Medulla oblongata (tissue), 1 donor: ENCODE measurements around the gene BFSP1.

Source experiments
- DNase-seq: peaks from one replicate; pipeline ENCODE4 v3.0.0-alpha.2; 2015; ENCODE audit errors: extremely low spot score

BFSP1 gene

DNA sequence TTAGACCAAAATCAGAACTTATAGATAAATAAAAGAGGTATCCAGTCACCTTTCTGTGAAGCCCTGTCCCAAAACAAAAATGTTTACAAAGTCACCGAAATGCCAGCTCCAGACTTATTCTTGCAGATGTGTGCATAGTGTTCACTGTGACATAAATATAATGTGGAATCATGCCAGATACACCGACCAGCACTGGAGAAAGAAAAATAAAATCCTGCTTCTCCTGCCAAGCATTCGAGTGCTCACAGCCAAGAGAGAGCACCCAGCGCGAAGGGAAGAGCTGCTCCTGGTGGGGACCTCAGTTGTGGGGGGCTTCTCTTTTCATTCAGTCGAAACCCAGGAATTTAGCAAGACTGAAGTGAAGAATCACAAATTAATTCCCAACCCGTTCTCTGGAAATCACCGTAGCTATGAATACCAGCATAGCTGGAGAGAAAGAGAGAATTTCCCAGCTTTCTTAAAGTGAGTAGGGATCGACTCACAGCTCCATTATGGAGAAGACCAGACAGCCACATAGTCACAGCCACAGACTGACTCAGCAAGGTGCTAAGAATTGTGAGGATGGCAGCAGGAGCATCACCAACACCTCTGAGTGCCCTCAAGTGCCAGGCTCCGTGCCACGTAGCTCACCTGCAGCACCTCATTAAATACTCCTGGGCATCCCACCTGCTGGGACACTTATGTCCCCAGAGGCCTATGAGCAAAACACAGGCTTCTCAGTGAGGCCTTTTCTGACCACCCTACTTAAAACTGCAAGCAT is 33.2 kb downstream of the BFSP1 start:
- DNase-seq, result no peak

DNA sequence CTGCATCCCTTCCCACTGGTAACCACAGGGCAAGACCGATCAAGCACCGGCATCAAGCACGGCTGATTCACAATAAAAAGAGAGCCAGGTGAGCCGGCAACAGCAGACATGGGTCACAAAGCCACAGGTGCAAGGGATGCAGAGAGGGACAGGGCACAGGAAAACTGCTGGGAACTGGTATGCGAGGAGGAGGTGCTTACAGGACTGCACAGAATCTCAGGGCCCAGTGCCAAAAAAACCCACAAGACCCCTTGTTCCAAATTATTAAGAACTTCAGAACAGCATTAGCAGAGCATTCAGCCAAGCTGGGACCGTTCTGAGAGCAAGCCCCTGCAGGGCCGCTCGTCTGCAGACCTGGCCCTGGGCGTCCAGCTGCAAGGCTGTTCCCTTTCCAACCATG is 35.4 kb downstream of the BFSP1 start:
- no peak for DNase-seq

DNA sequence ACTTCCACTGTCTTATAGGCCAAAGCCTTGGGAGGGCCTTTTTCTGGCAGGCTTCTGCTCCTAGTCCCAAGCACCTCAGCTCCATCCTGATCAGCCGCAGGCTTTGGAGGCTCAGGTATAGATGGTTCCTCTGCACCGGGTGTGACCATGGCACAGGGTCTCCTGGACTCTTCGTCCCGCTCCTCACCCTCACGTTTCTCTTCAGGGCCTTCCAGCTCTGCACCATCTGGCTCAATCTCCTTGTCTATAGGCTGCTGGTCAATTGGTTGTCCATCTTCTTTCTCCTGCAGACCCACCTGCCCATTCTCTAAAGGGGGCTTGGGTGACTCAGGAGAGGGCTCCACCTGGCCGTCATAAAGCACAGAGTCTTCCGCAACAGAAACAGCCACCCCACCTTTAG is 37.0 kb downstream of the BFSP1 start:
- no peak for DNase-seq

DNA sequence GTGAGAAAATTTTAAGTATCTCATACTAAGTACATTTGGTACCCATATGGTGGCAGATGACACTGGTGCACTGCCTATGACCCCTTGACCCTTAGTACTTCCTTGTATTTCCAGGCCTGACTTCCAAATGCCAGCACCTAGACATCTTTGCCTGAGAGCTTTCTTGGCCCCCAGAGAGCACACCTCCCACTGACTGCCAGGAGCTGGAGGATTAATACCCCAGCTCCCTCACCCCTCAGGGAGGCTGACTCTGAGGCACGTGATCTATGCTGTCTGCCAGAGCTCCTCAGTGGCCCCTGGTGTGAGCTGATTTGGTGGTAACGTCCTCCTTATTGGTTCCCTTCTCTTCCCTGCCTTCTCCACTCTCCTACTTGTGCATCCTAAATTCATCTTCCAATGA is 38.0 kb downstream of the BFSP1 start:
- DNase-seq, result no peak

DNA sequence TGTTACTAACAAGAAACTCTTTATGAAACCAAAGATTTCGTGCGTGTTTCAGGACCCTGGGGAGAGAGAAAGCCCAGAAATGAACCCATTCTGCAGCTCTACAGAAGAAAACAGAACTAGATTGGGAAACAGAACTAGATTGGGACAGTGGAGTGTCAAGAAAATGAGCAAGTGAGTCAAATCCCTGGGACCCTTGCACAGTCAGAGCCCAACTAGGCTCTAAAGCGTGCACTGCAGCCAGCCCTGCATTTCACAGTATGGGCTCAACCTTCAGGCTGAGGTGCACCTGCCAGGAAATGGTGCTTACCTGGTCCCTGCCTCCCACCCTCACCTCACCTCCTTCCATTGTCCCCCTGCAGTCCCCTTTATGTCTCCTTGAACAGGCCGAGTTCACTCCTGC is 39.7 kb downstream of the BFSP1 start:
- DNase-seq, result no peak

DNA sequence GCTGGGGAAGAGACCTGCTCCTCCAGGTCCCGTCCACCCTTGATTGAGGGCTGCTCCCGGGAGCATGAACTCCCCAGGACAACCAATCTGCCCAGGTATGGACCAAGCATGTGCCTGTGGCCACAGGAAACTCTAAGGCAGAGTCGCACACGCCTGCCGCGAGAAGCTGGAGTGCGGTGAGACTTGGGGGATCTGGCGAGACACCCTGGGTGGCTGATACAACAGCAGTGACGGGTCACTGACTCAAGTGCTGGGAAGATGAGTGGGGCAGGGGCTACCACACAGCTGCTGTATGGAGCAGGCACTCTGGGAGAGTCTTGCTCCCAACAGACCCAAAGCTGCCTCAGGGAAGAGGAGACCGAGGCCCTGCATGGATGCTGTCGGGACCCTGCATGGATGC is 40.1 kb downstream of the BFSP1 start:
- DNase-seq, result no peak

DNA sequence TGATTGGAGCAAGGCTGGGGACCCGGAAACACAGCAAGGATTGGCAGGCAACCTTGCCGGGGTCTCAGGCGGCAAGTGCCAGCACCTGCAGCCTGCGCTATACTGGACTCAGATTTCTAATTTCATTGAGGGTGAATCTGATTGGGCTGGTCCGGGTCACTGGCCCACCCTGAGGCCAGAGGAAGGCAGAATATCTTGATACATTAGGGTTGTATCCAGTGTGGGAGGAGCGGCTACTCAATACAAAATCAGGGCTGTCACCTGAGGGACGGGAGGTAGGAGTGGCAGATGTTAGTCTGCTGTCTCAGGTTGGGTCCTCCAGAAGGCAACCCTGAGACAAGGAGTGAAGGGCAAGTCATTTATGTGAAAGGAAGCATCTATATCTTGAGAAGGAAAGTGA is 40.7 kb downstream of the BFSP1 start:
- no peak for DNase-seq

DNA sequence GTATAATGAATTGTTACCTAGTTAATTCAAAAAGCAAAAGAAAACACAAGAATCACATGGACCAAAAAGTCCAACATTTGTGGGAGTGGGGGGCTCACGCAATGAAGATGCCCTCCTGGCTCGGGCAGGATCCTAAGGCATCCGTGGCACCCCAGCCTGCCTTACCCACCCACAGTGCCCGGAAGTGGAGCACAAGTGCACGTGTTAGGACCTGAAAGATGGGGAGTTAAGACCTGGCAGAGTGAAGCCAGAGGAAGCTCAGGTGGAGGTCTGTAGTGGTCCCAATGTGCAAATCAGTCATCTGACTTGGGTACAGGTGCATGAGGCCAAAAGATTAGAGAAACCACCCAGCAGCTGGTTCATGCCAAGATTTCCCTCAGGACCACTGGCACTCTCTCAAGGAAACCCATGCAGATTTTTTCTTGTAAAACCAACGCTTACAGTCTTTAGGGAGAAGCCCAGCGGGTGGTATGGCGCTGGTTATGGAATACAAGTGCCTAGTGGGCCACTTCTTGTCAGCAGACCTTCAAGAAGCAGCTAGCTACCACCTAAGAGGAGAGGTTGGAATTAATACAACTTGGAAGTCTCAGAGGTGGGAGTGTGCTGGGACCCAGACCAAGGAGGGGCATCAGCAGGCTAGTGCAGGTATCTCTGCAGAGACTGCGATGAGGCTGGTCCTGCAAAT is 42.1 kb downstream of the BFSP1 start:
- no peak for DNase-seq

DNA sequence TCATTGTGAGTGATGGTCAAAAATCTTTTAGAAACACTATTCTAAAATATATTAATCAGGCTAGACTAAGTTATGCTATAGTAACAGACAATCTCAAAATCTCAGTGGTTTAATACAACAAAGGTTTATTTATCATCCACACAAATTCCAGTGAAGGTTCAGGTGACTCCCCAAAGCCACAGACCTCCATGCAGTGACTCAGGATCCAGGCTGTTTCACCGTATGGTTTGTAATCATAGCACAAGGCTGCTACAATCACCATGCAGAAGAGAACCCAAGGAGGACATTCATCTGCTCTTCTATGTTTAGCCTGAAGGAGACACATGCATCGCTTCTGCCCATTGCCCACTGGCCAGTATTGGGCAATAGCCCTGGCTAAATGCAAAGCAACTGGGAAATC is 46.2 kb downstream of the BFSP1 start:
- no peak for DNase-seq

DNA sequence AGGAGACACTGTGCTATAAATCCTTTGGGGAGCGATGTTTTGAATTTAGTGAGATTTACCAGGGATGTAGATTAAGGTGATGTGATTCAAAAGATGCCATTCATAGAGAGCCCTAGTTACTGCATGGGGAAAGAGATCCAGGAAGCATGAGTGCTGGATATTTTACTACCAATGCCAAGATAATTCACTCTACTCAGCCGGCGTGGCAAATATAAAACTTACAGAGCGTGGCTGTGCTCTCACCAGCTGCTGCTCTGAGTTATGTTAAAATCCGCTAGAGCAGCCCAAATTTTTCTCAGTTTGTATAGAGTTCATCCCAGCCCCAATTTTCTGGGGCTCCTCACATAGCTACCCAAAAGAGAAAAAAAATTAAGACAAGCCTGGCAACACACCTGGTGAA is 48.6 kb downstream of the BFSP1 start:
- no peak for DNase-seq

DNA sequence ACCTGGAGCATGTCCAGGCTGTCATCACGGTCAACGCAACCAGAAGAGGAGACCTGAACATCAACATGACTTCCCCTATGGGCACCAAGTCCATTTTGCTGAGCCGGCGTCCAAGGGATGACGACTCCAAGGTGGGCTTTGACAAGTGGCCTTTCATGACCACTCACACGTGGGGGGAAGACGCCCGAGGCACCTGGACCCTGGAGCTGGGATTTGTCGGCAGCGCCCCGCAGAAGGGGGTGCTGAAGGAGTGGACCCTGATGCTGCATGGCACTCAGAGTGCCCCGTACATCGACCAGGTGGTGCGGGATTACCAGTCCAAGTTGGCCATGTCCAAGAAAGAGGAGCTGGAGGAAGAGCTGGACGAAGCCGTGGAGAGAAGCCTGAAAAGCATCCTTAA is 49.5 kb downstream of the BFSP1 start:
- no peak for DNase-seq

DNA sequence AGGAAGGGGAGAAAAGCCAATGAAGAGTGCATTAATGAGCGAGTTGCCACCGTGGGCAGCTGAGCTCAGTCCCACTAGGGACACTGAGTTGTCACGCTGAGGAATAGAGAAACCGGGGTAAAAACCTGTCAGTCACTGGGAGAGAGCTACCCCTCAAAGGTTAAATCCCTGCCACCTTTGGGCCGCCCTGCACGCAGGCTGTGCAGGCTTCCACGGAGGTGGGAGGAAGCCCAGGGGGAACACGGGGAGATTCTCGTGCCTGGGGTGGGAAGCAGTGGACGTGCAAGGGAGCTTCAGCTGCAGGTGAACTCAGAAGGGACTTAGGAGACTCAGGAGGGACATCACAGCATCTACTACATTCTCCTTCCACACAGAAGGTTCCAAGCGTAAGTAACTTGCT is 50.5 kb downstream of the BFSP1 start:
- no peak for DNase-seq

DNA sequence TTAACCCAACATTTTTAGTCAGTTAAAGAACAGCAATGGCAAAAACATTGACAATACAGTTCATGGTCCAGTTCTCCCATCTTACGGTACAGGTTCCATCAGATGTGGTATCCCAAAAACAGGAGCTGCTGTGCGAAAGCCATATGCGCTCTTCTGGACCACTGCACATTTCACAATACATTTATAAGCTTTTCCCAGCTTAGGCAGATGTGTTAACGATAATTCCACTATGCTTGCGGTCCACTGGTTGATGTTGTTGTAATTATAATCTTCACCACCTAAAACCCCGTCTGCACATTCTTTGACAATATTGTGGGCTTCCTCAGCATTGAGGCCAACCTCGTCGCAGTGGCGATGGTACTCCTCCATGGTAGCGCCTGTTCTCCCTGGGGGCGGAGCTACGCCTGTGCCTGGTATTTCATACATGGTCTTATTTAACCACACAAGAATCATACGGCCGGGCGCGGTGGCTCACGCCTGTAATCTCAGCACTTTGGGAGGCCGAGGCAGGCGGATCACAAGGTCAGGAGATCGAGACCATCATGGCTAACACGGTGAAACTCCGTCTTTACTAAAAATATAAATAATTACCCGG is 52.0 kb downstream of the BFSP1 start:
- DNase-seq, result no peak

DNA sequence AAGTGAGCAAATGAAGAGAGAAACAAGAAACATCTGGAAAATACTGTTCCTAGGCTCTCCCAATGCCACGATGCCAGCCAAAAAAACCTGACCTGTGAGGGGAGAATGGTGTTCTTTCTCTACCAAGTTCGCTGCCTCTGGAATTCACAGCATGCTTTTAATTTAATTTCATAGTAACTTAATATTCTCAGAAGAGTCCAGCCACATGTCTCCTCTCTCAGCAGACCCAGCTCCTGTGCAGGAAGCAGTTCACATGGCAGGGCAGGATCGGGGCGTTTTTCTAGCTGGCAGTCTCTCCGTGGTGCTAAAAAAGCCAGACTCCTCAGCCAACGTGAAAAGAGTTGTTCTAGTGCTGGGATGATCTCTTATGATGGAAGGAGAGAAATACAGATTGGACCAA is 57.5 kb downstream of the BFSP1 start:
- no peak for DNase-seq

DNA sequence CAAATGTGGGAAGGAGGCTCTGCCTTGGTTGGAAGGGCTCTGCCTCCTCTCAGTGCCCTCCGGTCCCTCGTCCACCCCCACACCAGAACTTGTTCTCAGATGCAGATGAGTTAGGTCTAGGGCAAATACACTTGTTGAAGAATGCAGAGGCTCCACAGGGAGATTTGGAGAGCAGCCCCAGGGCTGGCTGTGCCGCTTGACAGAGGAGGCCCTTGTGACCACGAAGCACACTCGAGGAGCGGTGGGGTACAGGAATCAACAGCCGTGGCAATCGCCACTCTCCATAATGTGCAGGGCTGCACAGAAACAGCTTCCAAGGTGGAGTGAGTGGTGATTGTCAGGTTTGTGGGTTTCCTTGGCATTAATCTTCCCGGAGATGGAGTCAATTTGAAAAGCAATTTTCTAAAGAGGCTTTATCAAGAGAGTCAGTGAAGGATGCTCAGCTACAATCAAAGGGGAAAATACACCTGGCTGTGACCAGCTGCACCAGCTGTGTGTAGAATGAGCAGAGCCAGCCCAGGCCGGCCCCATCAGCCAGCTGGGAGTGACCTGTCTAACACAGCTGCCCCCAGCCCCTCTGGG is 59.5 kb downstream of the BFSP1 start:
- DNase-seq, result no peak

DNA sequence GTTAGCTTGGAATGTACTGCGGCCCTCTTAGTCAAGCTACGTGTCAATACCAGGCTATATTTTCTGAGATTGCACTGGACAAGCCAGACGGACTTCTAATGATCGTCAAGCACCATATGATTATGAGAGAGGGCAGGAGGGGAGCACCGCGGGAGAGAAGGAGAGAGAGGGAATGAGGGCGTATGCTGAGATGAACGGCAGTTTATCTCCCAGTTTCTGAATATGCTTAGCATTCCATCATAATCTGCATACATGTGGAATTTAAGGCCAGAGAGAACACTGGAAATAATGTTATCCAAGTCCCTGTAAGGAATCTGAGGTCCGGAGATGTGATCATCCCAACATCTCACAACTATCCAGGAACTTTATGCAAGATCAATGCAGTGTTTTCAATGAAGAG is 60.2 kb downstream of the BFSP1 start:
- DNase-seq, result no peak

DNA sequence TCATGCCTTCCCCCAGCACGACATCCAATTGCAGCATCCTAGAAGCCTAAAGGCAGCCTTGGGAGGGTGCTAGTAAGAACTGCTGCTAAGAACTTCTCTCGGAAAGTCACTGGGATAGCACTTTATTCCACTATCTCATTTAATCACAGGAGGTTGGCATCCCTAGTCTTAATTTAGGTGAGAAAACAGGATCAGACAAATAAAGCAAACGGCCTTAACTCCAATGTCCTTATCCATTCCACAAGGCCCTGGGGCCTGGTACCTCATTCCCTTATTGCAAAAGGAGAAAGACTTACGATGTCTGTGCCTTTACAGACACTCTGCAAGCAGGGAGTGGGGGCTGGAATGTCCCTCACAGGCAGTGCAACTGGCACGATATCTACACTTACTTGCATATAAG is 60.7 kb downstream of the BFSP1 start:
- no peak for DNase-seq

DNA sequence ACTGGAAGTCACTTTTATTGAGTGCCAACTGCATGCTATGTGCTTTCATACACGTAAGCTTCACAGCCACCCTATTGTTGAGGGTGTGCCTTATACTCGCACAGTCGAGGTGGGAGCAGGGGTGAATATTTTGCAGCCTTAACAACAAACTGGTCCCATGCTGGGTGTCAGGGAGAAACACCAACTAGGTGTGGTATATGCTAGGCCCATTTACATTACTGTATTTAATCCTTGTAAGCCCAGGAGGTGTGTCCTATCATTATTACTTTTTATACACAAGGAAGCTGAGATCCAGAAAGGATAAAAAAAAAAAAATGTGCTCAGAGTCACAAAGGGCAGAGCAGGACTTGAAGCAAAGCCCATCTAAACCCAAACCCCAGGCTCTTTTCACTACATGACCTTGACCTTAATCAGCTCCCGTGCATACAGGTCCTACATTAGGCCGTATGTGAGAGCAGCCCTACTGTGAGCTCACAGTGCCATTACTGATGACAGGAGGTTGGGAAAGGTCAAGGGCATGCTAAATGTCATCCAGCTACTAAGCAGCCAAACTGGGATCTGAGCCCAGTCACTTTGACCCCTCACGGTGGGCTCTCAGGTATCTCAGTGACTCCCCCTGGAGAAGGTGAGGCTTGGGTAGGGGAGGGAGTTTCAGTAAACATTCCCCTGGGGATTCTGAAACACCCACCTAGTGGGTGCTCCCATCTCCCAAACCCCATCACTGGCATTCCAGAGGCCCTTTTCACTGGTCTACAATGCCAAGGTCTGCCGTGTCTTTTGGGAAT is 61.7 kb downstream of the BFSP1 start:
- no peak for DNase-seq

DNA sequence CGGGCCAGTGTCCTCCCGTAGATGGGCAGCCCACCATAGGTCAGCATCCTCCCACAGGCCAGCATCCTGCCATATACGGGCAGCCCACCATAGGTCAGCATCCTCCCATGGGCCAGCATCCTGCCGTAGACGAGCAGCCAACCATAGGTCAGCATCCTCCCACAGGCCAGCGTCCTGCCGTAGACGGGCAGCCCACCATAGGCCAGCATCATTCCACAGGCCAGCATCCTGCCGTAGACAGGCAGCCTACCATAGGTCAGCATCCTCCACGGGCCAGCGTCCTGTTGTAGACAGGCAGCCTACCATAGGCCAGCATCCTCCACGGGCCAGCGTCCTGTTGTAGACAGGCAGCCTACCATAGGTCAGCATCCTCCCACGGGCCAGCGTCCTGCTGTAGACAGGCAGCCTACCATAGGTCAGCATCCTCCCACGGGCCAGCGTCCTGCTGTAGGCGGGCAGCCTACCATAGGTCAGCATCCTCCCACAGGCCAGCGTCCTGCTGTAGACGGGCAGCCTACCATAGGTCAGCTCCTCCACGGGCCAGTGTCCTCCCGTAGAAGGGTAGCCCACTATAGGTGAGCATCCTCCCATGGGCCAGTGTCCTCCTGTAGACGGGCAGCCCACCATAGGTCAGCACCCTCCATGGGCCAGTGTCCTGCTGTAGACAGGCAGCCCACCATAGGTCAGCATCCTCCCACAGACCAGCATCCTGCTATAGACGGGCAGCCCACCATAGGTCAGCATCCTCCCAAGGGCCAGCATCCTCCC is 62.9 kb downstream of the BFSP1 start:
- no peak for DNase-seq

DNA sequence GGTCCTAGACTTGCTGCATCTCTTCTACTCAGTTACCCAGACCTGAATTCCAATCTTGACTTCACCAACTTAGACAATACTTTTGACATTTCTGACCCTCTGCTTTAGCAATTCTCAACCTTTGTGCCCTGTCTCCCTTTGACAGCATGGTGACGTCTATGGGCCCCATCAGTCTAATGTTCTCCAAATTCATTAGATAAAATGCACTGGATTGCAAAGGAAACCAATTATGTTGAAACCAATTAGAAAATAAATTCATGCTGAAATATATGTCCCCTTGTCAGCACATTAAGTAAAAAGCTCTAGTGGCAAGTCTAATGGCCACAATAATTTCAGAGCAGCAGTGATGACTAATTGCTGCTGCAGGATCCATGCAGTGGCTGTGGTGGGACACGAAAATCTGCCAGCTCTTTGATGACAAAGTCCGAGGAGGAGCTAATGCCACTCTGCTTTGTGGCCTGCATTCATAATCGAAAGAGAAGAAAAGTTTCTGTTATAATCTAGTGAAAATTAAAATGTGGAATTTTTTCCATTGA is 64.0 kb downstream of the BFSP1 start:
- no peak for DNase-seq

DNA sequence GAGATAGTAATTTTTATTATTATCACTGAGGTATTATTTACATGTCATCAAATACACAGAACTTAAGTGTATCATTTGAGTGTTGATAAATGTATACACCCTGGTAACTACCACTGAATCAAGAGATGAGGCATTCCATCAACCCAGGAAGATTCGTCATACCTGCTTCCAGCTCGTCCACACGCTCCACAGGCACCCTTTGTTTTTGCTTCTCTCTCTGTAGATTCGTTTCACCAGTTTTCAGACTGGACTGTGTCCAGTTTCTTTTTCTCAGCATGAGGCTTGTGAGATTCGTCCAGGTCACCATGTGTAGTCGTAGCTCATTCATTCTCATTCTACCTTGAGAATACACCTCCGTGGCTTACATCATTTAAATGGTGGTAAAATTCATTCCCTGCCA is 64.5 kb downstream of the BFSP1 start:
- DNase-seq, result no peak
